Endothelial cell of umbilical vein (primary cell): Measurements from ENCODE around the gene KIAA1217. TPM values are rescaled to one million over a fixed set of nuclear protein-coding genes. Genes with fewer than 3 reads are reported as not detected.

Experiments used
- BruUV-seq: library from RNA; stranded (reverse); fragments of 400-500 nt; replicated peaks from 2 replicates; lab custom pipeline; 2021; lab: Mats Ljungman, UMichigan
- CTCF ChIA-PET: fragments of 300-600, 350-600 bp; sonication (Branson Sonifier 250); formaldehyde crosslinking; loops from one replicate; lab custom pipeline; 2021; ENCODE audit warnings: antibody characterized with exemption, inconsistent platforms; lab: Charles Lee
- POLR2A ChIA-PET: fragments of 300-600, 350-600 bp; sonication (Branson Sonifier 250); formaldehyde crosslinking; loops from one replicate; lab custom pipeline; 2021; ENCODE audit warnings: antibody characterized with exemption, inconsistent platforms; lab: Charles Lee
- DNase-seq: peaks from one replicate; pipeline ENCODE4 v3.0.0-alpha.2; 2011; ENCODE audit warnings: low read depth, low spot score
- FAIRE-seq: peaks from 2 replicates; lab custom pipeline; 2011; peaks lifted over from hg19 to GRCh38; lab: Jason Lieb, UNC
- H2AFZ ChIP-seq: 2 replicates; pipeline ENCODE4 v1.6.0; 2012; ENCODE audit warnings: low read depth, low read length, control low read depth, inconsistent platforms
- H3K27ac ChIP-seq: 2 replicates; pipeline ENCODE4 v1.5.1; 2011; ENCODE audit warnings: low read depth, mild to moderate bottlenecking, control low read depth, low read length, moderate library complexity; ENCODE audit not compliant: insufficient read depth
- H3K27me3 ChIP-seq, 2 experiments: 2 replicates each; pipeline versions ENCODE4 v1.6.0 to v1.6.1; 2011; ENCODE audit warnings: low read length in 2 of 2, mixed read lengths in 1 of 2; ENCODE audit not compliant: control insufficient read depth in 2 of 2, insufficient read depth in 2 of 2
- H3K36me3 ChIP-seq, 2 experiments: 2 replicates in 1 of 2; 3 replicates in 1 of 2; pipeline ENCODE4 v1.5.1; 2011; ENCODE audit warnings: low read length in 2 of 2, mild to moderate bottlenecking in 1 of 2, moderate library complexity in 1 of 2; ENCODE audit not compliant: control insufficient read depth in 2 of 2, insufficient read depth in 2 of 2; ENCODE audit errors: extremely low read depth in 1 of 2
- H3K4me1 ChIP-seq: 3 replicates; pipeline ENCODE4 v1.5.1; 2011; ENCODE audit warnings: mild to moderate bottlenecking, low read length; ENCODE audit not compliant: control insufficient read depth, insufficient read depth; ENCODE audit errors: extremely low read depth
- H3K4me2 ChIP-seq: 2 replicates; pipeline ENCODE4 v1.6.1; 2011; ENCODE audit warnings: low read length, control low read depth, mixed read lengths; ENCODE audit not compliant: insufficient read depth
- H3K4me3 ChIP-seq, 3 experiments: fragments of 200-600 bp in 1 of 3; sonication (generic), shearing (Covaris generic) in 1 of 3; replicated peaks in 1 of 3; 2 replicates each; pipeline ENCODE4 v1.5.1; 2011 to 2016; ENCODE audit warnings: control low read depth in 3 of 3, low read length in 3 of 3, mild to moderate bottlenecking in 2 of 3, inconsistent platforms in 1 of 3, low read depth in 1 of 3, moderate library complexity in 1 of 3; ENCODE audit not compliant: insufficient read depth in 1 of 3
- H3K79me2 ChIP-seq: 2 replicates; pipeline ENCODE4 v1.6.0; 2012; ENCODE audit warnings: low read length, inconsistent platforms; ENCODE audit not compliant: control insufficient read depth, insufficient read depth
- H3K9ac ChIP-seq: replicated peaks from 2 replicates; pipeline ENCODE3; 2011; ENCODE audit warnings: low read length, control low read depth; ENCODE audit not compliant: insufficient read depth; ENCODE audit errors: extremely low read depth
- H3K9me1 ChIP-seq: replicated peaks from 3 replicates; pipeline ENCODE4 v1.6.0; 2011; ENCODE audit warnings: mild to moderate bottlenecking, low read length; ENCODE audit not compliant: control insufficient read depth, insufficient read depth; ENCODE audit errors: extremely low read depth
- H3K9me3 ChIP-seq: replicated peaks from 2 replicates; pipeline ENCODE4 v1.5.1; 2012; ENCODE audit warnings: low read length, inconsistent platforms; ENCODE audit not compliant: control insufficient read depth, insufficient read depth
- H4K20me1 ChIP-seq: replicated peaks from 2 replicates; pipeline ENCODE3; 2011; ENCODE audit warnings: mild to moderate bottlenecking, low read length; ENCODE audit not compliant: control insufficient read depth, insufficient read depth; ENCODE audit errors: extremely low read depth
- EZH2 ChIP-seq: IDR thresholded peaks from 2 replicates; pipeline ENCODE4 v1.6.1; 2012; ENCODE audit warnings: borderline replicate concordance, low read depth, mild to moderate bottlenecking, moderate library complexity, low read length, inconsistent platforms; ENCODE audit not compliant: severe bottlenecking
- FOS ChIP-seq: IDR thresholded peaks from 2 replicates; pipeline ENCODE4 v1.6.1; 2011; ENCODE audit warnings: mild to moderate bottlenecking, low read length, moderate library complexity, borderline replicate concordance; ENCODE audit not compliant: insufficient read depth
- GATA2 ChIP-seq: IDR thresholded peaks from 2 replicates; pipeline ENCODE4 v1.7.0; 2011; ENCODE audit warnings: low read depth, mild to moderate bottlenecking, moderate library complexity, mixed read lengths, low read length; ENCODE audit not compliant: insufficient read length, insufficient read depth
- JUN ChIP-seq: IDR thresholded peaks from 2 replicates; pipeline ENCODE4 v1.6.1; 2011; ENCODE audit warnings: borderline replicate concordance, low read depth; ENCODE audit not compliant: insufficient read length, insufficient read depth
- MAX ChIP-seq: IDR thresholded peaks from 2 replicates; pipeline ENCODE4 v1.6.1; 2011; ENCODE audit not compliant: insufficient read depth, insufficient read length
- MYC ChIP-seq: IDR thresholded peaks from one replicate; pipeline ENCODE4 v1.6.1; 2011; ENCODE audit warnings: mild to moderate bottlenecking, low read depth, low read length
- POLR2A ChIP-seq: IDR thresholded peaks from 2 replicates; pipeline ENCODE4 v1.6.1; 2012; ENCODE audit warnings: low read depth, mild to moderate bottlenecking, control low read depth, low read length
- POLR2AphosphoS5 ChIP-seq: IDR thresholded peaks from 2 replicates; pipeline ENCODE4 v1.6.1; 2012; ENCODE audit warnings: low read depth, mild to moderate bottlenecking, control low read depth, low read length, moderate library complexity; ENCODE audit not compliant: insufficient read depth
- dilution Hi-C: fragments of 300-500 bp; cut with MboI; formaldehyde crosslinking; loops from one replicate; pipeline ENCODE4 v1.15.0; 2019; ENCODE audit warnings: low sequenced_read_pairs; ENCODE audit not compliant: extremely low pct_ligation_motif_present
- intact Hi-C: fragments of 100-400 bp; cut with micrococcal nuclease; formaldehyde crosslinking; loops from one replicate; pipeline ENCODE4 v1.10.0; 2022
- polyA plus RNA-seq, 4 experiments: library from polyadenylated mRNA; depleted of rRNA in 3 of 4; stranded (reverse) in 3 of 4; unstranded in 1 of 4; fragments of >200 nt; gene quantifications; 2 replicates each; pipeline versions ENCODE4 v1.2.1 to v1.2.3, GENCODE V29; 2011 to 2012; ENCODE audit warnings: missing spikeins in 1 of 4
- total RNA-seq: library from RNA; stranded (reverse); gene quantifications from 2 replicates; pipeline ENCODE4 v1.2.3, GENCODE V29; 2021
- TF ChIP-seq, protein P1 (sequence below), 2 donors: IDR thresholded peaks; 1 replicate in 1 of 2; 2 replicates in 1 of 2; pipeline ENCODE4 v1.5.1; 2011; ENCODE audit warnings: low read length in 2 of 2, mild to moderate bottlenecking in 2 of 2, moderate library complexity in 2 of 2, control low read depth in 1 of 2, inconsistent platforms in 1 of 2, low read depth in 1 of 2; ENCODE audit not compliant: insufficient read depth in 1 of 2; ENCODE audit errors: extremely low read depth in 1 of 2

Gene KIAA1217
- total and polyA plus RNA-seq, 2 donors (not counting 3 experiments of a cell fraction or from before 2014, with no cell fraction given) = 0.83 to 10.3 TPM

GRCh38 chr10:24229909-24230308, 21.0 kb downstream of the KIAA1217 start:
- CTCF ChIA-PET = no interaction called here
- FAIRE-seq = no peak
- no peak for DNase-seq

More at GRCh38 chr10:24229909-24230308, 21.0 kb downstream of the KIAA1217 start:
- Histone ChIP-seq H3K4me2 (no peak overlapping the region), H3K9ac (no peak overlapping the region), H3K4me3 (no peak overlapping the region), H3K27ac (no peak overlapping the region), H4K20me1 (no peaks in the 10 kb centered on the region), H3K79me2 (no peaks in the 10 kb centered on the region), H3K4me1 (no peaks in the 10 kb centered on the region), H3K9me3 (no peaks in the 10 kb centered on the region), H2AFZ (no peak overlapping the region), H3K9me1 (no peaks in the 10 kb centered on the region), H3K27me3 (no peaks in the 10 kb centered on the region), H3K36me3 (no peaks in the 10 kb centered on the region)
- POLR2A ChIA-PET = no interaction called here
- dilution Hi-C loops = no loop called here
- BruUV-seq = no TSS peak
- intact Hi-C loops = no loop called here
- TF ChIP-seq MAX (no peak), MYC (no peak), POLR2A (no peak), FOS (no peak), GATA2 (no peak), JUN (no peak), EZH2 (no peak), POLR2AphosphoS5 (no peak)
- TF ChIP-seq, protein P1, sequence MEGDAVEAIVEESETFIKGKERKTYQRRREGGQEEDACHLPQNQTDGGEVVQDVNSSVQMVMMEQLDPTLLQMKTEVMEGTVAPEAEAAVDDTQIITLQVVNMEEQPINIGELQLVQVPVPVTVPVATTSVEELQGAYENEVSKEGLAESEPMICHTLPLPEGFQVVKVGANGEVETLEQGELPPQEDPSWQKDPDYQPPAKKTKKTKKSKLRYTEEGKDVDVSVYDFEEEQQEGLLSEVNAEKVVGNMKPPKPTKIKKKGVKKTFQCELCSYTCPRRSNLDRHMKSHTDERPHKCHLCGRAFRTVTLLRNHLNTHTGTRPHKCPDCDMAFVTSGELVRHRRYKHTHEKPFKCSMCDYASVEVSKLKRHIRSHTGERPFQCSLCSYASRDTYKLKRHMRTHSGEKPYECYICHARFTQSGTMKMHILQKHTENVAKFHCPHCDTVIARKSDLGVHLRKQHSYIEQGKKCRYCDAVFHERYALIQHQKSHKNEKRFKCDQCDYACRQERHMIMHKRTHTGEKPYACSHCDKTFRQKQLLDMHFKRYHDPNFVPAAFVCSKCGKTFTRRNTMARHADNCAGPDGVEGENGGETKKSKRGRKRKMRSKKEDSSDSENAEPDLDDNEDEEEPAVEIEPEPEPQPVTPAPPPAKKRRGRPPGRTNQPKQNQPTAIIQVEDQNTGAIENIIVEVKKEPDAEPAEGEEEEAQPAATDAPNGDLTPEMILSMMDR (IDR thresholded peaks at IDR 0.05; ENCODE audit: extremely low read depth in 1 of 2, insufficient read depth in 1 of 2, low read depth in 1 of 2, low read length in 2 of 2) = no peak
